ENCODE measurements around the gene MYL12A.

The MYL12A gene

DNA sequence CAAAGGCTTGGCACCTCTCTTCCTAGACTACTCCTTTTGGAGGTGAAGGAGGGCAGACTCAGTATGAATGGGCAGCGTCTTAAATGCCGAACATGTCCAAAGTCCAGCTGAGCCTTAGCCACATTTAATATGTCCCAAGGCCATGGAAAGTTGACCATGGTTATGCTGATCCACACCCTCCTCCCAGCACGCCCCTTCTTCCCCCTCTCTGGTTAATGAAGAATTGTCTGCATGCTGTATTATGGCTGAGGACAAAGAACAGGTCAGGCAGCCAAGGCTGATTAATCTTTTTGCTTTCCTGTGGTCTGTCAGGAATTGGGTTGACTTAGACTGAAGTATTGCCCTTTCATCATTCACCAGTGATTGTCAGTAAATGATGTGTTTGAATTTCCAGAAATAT is 22.0 kb upstream of the MYL12A start:
- no peak for DNase-seq (ENCODE audit: low spot score)

DNA sequence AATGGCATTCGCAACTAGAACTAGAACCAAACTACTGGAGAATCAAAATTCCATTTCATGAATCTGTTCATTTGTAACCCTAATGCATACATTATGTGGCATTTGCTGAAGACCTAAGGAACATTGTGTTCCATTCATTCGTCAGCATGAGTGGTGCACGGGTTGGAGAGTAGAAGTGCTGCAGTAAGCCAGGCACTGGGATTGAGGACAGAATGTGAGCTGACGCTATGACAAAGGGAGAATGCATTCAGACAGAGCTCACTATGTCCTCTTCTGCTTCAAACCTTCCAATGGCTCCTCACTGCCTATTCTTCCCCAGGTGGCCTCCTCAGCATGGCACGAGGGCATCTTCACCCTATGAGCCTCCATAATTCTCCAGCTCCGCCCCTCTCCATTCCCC is 21.6 kb upstream of the MYL12A start:
- DNase-seq (ENCODE audit: low spot score), result no peak

DNA sequence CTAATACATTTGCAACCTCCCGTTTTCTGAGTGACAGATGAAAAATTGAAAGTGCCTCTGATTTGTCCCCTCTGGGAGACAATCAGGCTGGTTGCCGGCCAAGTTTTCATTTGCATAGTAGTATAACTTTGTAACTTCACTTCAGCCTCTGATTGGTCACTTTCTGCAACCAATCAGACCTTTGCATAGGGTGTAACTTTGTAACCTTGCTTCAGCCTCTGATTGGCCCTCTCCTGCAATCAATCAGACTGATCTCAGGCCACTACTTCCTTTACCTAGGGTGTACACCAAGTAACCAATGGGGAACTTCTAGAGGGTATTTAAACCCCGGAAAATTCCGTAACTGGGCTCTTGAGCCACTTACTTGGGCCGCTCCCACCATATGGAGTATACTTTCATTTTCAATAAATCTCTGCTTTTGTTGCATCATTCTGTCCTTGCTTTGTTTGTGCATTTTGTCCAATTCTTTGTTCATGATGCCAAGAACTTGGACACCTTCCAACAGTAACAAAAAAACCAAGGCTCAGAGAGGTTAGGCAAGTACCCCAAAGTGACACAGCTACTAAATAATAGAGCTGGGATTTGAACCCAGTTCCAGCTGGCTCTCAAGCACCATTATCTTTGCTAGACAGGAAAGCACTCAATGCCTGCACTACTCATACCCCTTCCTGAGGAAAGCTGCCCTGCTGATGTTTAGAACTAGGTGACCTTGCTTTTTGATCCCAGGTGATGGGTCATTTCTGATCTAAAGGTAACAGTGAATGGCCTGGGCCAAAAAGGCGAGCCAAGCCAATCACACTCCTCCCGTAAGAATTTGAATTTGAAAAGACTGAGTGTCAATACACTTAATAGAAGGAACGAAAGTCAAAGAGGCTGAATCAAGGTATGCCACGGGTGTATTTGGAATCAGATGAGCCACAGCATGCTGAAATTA is 16.9 kb upstream of the MYL12A start:
- no peak for DNase-seq (ENCODE audit: low spot score)

GRCh38 chr18:3233004-3233403 is 14.6 kb upstream of the MYL12A start:
- DNase-seq (ENCODE audit: low spot score), result no peak

GRCh38 chr18:3233433-3234168 is 14.0 kb upstream of the MYL12A start:
- no peak for DNase-seq (ENCODE audit: low spot score)

- DNase-seq (ENCODE audit: low spot score), result no peak
Measured at GRCh38 chr18:3234457-3234856, 13.1 kb upstream of the MYL12A start.

DNA sequence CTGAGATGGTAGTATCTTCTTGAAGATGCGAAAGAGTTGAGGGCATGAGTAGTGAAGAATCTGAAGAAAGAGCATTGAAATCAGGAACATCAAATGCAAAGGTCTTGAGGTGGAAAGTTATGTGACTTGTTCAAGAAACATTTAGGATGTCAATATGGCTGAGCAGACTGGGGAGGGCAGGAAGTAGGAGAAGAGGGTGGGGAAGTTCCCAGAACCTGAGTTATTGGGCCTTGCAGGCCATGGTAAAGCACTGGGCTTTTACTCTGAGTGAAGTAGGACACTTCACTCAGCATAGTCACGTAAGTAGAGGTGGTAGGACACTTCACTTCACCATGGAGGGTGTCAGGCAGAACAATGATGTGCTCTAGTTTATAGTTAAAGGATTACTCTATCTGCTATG is 11.8 kb upstream of the MYL12A start:
- no peak for DNase-seq (ENCODE audit: low spot score)

GRCh38 chr18:3236470-3236869 is 11.1 kb upstream of the MYL12A start:
- DNase-seq (ENCODE audit: low spot score), result no peak

GRCh38 chr18:3238742-3239141 is 8.9 kb upstream of the MYL12A start:
- no peak for DNase-seq (ENCODE audit: low spot score)

DNA sequence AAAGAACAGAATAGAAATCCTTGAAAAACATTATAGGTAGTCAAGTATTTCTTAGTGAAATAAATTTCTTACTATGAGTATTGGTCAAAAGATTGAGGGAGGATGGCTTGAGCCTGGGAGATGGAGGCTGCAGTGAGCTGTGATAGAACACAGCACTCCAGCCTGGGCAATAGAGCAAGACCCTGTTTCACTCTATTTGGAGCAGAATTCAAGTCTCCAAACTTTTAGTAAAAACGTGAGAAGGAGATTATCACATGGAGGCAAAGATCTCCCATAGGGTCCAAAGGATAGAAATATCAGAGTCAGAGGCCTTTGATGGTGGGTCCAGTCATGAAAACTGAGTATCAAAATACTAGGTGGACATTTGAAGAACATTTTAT is 2.4 kb upstream of the MYL12A start:
- DNase-seq (ENCODE audit: low spot score), result no peak

DNA sequence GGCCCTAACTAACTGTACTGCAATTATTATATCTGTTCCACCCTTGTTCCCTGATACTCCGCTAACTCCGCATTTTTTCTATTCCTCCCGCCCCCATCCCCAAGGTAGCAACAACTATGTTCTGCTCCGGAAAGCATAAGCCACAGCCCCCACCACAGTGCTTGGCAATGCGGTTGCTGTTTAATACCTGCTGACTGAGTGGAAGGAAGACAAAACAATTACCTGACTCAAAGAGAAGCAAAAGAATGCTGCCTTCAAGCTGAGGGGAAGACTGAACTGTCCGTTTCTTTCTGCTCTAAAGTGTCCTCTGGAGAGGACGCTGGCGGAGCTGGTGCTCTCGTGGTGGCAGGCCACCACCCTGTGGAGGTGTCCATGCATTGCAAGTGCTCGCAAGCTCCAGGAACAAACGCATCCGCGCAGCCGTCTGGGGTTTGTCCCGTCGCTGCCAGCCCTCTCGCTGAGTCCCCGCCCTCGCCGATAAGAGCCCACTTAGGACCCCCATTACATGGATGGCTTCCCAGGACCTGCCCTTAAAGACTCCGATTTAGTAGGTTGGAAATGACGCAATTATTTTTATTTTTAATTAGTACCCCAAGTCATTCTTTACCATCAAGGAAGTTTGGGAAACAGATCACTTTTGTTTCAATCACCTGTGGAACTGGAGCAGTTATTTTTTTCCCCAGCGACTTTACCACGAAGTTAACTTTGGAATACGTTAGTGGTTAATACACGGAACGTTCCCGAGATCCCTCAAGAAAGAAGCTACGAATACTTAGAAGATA is 1.6 kb upstream of the MYL12A start:
- peak; percentile 88 for DNase-seq (ENCODE audit: low spot score)

DNA sequence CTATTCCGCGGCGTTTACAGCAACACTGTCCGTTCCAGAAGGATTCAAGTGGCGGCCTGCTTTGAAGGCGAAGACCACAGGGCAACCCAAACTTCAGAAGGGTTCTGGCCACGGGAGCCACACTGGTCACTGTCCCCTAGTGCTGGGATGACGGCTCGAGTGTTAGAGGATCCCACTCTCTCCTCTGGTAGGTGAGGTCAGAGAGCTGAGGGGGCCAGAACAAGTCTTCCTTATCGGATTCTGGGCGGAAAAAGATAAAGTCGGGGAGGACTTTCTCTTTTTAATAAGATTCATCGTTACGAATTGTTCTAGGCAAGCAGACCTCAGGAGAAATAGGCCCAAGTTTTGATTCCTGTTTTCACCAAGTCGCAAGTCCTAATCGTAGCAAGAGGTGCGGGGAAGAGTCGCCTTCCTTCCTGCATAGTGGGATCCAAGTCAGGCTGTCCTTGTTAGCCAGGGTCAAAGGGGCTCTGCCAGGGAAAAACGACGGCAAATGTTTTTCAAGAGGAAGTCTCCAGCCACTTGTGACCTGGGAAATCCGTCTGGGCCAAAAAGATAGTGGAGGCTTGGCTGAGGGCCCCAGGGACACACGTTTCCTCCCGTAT is 864 bp upstream of the MYL12A start:
- peak; percentile 19 for DNase-seq (ENCODE audit: low spot score)

- DNase-seq (ENCODE audit: low spot score), result peak; percentile 22
Measured at GRCh38 chr18:3248062-3248657, 559 bp downstream of the MYL12A start.

GRCh38 chr18:3248658-3249359 is 1.2 kb downstream of the MYL12A start:
- DNase-seq (ENCODE audit: low spot score), result no peak

DNA sequence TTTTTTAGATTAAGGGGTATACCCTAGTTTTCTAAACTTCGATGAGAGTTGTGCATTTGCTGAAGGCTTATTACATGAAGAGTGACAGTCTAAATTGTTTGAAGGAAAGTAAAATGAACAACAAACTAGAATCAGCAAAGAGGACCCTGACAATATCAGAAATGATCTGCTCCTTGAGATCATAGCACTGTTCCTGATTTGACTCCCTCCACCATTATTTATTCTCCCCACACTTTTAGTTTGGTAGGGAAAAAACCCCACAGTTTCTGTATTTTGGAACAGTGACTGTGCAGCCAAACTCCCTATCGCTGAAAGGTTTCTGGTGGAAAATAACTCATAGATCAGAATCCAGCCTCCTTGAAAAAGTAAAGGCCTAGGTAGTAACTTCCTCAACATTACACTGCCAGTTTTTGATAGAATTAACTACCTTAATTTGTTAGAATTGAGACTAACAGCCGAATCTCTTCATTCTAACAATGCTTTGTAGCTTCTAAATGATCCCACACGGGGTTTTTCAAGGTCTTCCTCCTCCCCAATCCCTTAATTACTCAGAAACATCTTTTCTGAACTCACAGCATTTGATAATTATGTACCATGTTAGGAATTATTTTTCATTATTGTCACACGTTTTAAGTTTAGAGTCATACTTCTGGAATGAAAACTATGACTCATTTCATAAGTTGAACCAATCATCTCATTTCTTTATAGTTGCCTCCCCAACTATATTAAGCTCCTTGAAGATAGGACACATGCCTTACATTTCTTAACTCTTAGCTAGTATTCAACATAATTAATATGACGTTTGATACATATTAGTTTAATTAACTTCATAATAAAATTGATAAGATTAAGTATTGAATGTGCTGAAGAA is 2.9 kb downstream of the MYL12A start:
- peak; percentile 30 for DNase-seq (ENCODE audit: low spot score)

- no peak for DNase-seq (ENCODE audit: low spot score)
Measured at GRCh38 chr18:3251249-3251962, 3.8 kb downstream of the MYL12A start.

DNA sequence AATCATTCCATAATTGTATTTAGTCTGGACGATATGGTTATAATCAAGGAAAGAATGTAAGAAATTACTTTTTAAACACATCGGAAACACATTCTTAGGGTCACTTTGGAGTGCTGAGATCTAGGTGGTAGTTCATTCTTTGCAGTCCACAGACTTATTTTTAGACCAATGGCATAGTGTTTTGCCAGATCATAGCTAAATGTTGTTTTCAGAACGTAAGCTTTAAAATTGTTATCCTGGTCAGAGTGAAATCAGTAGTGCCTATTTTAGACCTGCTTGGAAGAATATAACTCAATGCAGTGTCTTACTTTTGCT is 4.3 kb downstream of the MYL12A start:
- no peak for DNase-seq (ENCODE audit: low spot score)

DNA sequence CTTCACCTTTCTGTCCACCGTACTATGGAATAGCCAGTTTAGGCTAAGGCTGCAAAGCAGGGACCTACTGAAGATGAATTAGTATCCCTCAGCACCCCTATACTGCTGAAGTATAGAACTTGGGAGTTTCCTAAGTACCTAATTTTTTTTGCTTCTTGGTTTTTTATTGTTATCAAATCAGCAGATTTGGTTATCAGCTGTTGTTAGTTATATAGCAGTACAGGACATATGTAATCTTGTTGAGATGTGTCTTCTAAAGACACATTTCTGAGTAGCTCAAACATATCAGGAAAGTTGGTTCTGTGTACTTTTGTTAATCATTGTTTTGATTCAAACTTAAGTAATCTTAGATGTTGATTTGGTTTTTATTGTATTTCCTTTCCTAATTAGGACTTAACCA is 5.2 kb downstream of the MYL12A start:
- DNase-seq (ENCODE audit: low spot score), result no peak

DNA sequence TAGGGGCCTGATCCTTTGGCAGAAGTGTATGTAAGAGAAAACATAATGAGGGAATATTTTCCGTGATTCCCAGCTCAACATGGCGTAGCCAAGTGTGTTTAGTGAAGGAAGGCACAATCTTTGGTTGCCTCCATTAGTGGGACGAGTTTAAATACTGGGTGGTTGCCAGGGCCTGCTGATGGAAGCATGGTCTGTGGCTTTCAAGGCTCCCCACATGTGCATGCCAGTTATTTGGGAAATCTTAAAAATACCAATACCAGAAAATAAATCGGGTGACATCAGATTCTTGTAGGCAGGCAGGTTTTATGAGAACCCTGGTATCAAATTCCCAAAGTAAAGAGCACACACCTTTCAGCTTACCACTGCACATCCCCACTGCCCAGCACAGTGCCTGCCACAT is 7.1 kb downstream of the MYL12A start:
- DNase-seq (ENCODE audit: low spot score), result no peak
